Osteoblast (primary cell): Measurements from ENCODE around the gene MED13L. TPM values are rescaled to one million over a fixed set of nuclear protein-coding genes. Genes with fewer than 3 reads are reported as not detected.

Experiments used
- DNase-seq: peaks from one replicate; pipeline ENCODE4 v3.0.0; 2011; ENCODE audit warnings: low spot score, mixed read lengths; ENCODE audit not compliant: insufficient read length; ENCODE audit errors: missing footprints
- H2AFZ ChIP-seq: 2 replicates; pipeline ENCODE4 v1.6.0; 2011; ENCODE audit warnings: mild to moderate bottlenecking, low read length
- H3K27ac ChIP-seq: 2 replicates; pipeline ENCODE4 v1.5.1; 2011; ENCODE audit warnings: mild to moderate bottlenecking, low read depth, low read length, moderate library complexity
- H3K27me3 ChIP-seq: 2 replicates; pipeline ENCODE4 v1.6.0; 2012; ENCODE audit warnings: mild to moderate bottlenecking, control low read depth, inconsistent platforms, low read length, moderate library complexity; ENCODE audit not compliant: insufficient read depth
- H3K36me3 ChIP-seq: 2 replicates; pipeline ENCODE4 v1.5.1; 2011; ENCODE audit warnings: mild to moderate bottlenecking, low read length, control low read depth, moderate library complexity; ENCODE audit not compliant: insufficient read depth
- H3K4me1 ChIP-seq: 2 replicates; pipeline ENCODE4 v1.5.1; 2011; ENCODE audit warnings: mild to moderate bottlenecking, low read length, control low read depth, moderate library complexity; ENCODE audit not compliant: insufficient read depth
- H3K4me2 ChIP-seq: 2 replicates; pipeline ENCODE4 v1.6.0; 2011; ENCODE audit warnings: mild to moderate bottlenecking, low read length; ENCODE audit not compliant: insufficient read depth
- H3K4me3 ChIP-seq: fragments of 200-600 bp; sonication (generic); 3 replicates; pipeline ENCODE4 v1.5.1; 2012; ENCODE audit warnings: mild to moderate bottlenecking, low read length, inconsistent platforms; ENCODE audit not compliant: insufficient read depth
- H3K79me2 ChIP-seq: 2 replicates; pipeline ENCODE4 v1.6.0; 2012; ENCODE audit warnings: mild to moderate bottlenecking, low read length, control low read depth, inconsistent platforms; ENCODE audit not compliant: insufficient read depth
- H3K9me3 ChIP-seq: 2 replicates; pipeline ENCODE4 v1.5.1; 2011; ENCODE audit warnings: low read depth, low read length, control low read depth
- H4K20me1 ChIP-seq: 2 replicates; pipeline ENCODE4 v1.6.0; 2012; ENCODE audit warnings: mild to moderate bottlenecking, low read length, control low read depth; ENCODE audit not compliant: insufficient read depth
- CTCF ChIP-seq: IDR thresholded peaks from 2 replicates; pipeline ENCODE4 v1.5.1; 2011; ENCODE audit warnings: mild to moderate bottlenecking, low read depth, low read length, moderate library complexity; ENCODE audit errors: extremely low read depth
- total RNA-seq: library from RNA; depleted of rRNA; stranded (reverse); fragments of >200 nt; gene quantifications from 2 replicates; pipeline ENCODE4 v1.2.3, GENCODE V29; 2012

MED13L gene
- total RNA-seq, 1 donor: 359 TPM

GRCh38 chr12:115973968-115974724 lies 303.3 kb downstream of the MED13L start:
- no peak overlapping the region for H3K4me3 ChIP-seq
- no peak overlapping the region for H3K4me2 ChIP-seq
- no peak overlapping the region for H2AFZ ChIP-seq
- peaks cover 9% of the 10 kb centered on the region for H3K79me2 ChIP-seq
- TF ChIP-seq CTCF: peak; percentile 26
- no peaks in the 10 kb centered on the region for H3K9me3 ChIP-seq
- DNase-seq: no peak
- peaks cover 42% of the 10 kb centered on the region for H3K36me3 ChIP-seq
- no peaks in the 10 kb centered on the region for H3K4me1 ChIP-seq
- H3K27ac ChIP-seq: no peak overlapping the region
- H4K20me1 ChIP-seq: peaks cover 2% of the 10 kb centered on the region
- H3K27me3 ChIP-seq: no peaks in the 10 kb centered on the region

- Histone ChIP-seq H3K36me3 (peaks cover 53% of the 10 kb centered on the region), H3K4me2 (no peak overlapping the region), H2AFZ (no peak overlapping the region), H3K27ac (peak overlapping the region; percentile 33), H3K9me3 (no peaks in the 10 kb centered on the region), H4K20me1 (peaks cover 2% of the 10 kb centered on the region), H3K4me1 (no peaks in the 10 kb centered on the region), H3K27me3 (no peaks in the 10 kb centered on the region), H3K79me2 (peaks cover 9% of the 10 kb centered on the region), H3K4me3 (no peak overlapping the region)
- no peak for DNase-seq
- no peak for TF ChIP-seq CTCF
These were observed 304.4 kb downstream of the MED13L start for GRCh38 chr12:115973066-115973465.

GRCh38 chr12:115972241-115972640 lies 305.3 kb downstream of the MED13L start:
- TF ChIP-seq CTCF: no peak
- H3K4me3 ChIP-seq: no peak overlapping the region
- H3K9me3 ChIP-seq: no peaks in the 10 kb centered on the region
- H3K36me3 ChIP-seq: peaks cover 61% of the 10 kb centered on the region
- H3K27ac ChIP-seq: peak overlapping the region; percentile 10
- H2AFZ ChIP-seq: no peak overlapping the region
- H3K27me3 ChIP-seq: no peaks in the 10 kb centered on the region
- H3K4me2 ChIP-seq: no peak overlapping the region
- H3K79me2 ChIP-seq: peaks cover 4% of the 10 kb centered on the region
- H3K4me1 ChIP-seq: no peaks in the 10 kb centered on the region
- H4K20me1 ChIP-seq: peaks cover 2% of the 10 kb centered on the region
- no peak for DNase-seq

GRCh38 chr12:115968211-115968610 lies 309.3 kb downstream of the MED13L start:
- Histone ChIP-seq H3K27ac (no peak overlapping the region), H3K36me3 (peaks cover 74% of the 10 kb centered on the region), H3K4me3 (no peak overlapping the region), H4K20me1 (peaks cover 3% of the 10 kb centered on the region), H3K4me2 (no peak overlapping the region), H2AFZ (no peak overlapping the region), H3K79me2 (no peaks in the 10 kb centered on the region), H3K4me1 (peaks cover 8% of the 10 kb centered on the region), H3K9me3 (no peaks in the 10 kb centered on the region), H3K27me3 (no peaks in the 10 kb centered on the region)
- DNase-seq: peak; percentile 29
- no peak for TF ChIP-seq CTCF
